ENCODE measurements around the gene MGAT3.

MGAT3 gene

DNA sequence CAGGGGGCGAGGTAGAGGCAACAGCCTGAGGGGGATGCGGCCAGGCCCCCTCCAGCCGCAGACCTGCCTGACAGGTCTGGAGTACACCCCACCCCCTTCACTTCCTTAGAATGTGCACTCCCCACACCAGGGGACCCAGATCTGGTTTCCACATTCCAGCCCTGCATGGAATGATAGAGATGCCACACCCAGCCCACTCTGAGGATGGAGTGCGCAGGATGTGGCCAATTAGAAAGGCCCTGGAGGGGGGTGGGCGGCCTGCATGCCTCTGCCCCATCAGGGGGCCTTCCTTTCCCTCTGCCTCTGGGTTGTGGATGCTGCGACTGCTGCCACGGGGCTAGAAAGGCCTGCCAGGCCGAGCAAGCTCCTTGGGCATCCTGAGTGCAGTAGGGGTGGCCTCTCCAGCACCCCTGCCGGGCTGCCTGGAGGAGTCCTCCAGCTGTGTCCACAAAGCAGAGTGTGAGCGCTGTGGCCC lies 28.2 kb upstream of the MGAT3 start:
- peak; percentile 90 for DNase-seq

DNA sequence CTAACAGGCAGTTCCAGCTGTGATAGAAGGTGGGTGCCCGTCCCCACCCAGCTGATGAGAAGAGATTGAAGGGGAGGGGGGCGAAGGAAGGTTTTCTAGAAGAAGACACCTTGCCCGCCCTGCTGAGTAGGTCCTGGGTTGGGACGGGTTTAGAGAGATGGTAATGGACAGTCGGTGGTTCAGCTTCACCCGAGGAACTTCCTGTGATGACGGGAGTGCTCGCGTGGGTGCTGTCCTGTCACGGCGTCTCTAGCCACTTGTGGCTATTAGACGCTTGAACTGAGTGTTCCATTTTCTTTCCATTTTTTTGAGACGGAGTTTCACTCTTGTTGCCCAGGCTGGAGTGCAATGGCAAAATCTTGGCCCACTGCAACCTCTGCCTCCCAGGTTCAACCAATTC lies 27.6 kb upstream of the MGAT3 start:
- no peak for DNase-seq

DNA sequence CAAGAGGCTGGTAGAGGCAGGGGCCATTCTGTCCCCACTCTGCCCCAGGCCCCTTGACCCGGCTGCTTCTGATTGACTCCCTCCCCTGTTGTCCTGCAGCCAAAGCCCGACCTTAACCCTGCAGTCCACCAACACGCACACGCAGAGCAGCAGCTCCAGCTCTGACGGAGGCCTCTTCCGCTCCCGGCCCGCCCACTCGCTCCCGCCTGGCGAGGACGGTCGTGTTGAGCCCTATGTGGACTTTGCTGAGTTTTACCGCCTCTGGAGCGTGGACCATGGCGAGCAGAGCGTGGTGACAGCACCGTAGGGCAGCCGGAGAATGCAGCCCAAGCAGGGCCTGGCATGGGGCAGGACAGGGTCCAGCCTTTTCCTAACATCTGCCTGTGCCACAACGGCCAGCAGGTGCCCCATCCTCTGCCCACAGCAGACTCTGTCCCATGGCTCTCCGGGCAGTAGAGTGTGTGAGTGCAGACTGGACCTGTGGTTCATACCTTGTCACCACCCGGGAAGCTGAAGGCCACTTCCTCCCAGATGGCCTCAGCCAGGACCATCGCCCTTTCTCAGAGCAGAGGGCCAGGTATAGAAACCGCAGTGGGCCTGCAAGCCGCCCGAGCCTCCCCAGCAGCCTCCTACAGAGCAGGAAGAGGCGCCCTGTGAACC lies 26.8 kb upstream of the MGAT3 start:
- DNase-seq: no peak

DNA sequence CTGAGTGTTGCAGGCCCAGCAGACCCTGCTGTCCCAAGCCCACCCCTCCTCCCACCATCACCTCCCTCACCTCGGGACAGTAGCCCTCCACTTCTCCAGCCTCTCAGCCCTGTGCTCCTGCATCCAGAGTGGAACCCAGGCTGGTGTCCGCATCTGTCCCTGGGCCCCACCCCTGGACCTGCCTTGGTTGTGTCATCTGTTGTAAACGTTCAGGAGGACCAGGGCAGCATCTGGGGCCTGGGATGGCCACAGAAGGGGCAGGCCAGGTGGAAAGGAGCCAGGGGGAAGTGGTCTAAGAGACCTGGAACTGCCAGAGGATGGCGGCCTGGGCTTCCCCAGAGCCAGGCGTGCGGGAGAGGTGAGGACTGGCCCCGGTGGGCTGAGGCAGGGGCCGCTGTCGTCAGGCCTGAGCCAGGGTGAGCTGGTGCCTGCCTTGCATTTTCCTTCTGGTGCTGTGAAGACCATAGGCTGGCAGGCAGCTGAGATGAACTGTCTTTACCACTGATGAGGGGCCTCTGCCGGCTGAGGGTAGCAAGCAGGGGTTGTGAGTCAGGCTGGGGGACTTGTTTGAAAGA lies 26.1 kb upstream of the MGAT3 start:
- no peak for DNase-seq

DNA sequence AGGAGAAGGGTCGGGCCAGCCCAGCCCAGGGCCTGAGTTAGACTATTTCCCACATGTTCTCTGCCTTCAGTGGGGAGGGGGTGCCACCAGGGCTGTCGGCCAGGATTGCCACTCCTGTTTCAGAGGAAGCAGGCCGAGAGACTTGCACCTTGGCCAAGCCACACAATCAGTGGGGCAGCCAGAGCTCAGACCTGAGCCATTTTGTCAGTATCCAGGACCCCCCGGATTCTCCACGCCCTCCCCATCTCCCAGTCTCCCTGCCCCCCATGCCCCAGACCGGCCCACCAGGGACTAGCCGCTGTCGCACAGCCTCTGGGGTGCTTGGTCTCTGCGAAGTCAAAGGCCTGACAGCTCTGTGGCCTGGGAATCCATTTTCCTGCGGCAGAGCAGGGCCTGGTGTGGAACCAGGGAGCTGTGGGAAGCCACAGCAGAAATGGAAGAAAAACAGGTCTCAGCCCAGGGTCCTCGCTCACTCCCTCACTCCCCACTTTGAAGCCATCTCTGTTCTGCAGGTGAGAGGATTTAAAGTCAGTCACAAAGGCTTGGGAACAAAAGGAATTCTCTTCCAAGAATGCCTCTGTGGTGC lies 25.5 kb upstream of the MGAT3 start:
- no peak for DNase-seq

DNA sequence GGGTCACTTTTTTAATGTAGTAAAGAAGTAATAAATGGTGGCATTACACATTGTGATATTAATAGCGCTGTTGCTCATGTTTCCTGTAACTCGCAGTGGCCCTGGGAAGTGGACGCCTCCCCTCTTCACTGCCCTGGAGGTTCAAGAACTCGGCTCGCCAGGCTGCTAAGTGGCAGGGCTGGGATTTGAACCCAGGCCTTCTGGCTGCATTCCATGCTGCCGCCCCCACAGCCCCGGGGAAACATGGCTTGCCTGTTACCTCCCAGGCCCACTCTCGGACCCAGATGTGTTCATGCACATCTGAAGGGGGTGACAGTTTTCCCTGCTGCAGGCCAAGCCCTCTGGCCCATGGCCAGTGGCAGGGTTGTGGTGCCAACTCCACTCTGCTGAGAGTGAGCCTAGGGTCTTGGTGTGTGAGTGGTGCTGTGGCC lies 25.0 kb upstream of the MGAT3 start:
- peak; percentile 60 for DNase-seq

DNA sequence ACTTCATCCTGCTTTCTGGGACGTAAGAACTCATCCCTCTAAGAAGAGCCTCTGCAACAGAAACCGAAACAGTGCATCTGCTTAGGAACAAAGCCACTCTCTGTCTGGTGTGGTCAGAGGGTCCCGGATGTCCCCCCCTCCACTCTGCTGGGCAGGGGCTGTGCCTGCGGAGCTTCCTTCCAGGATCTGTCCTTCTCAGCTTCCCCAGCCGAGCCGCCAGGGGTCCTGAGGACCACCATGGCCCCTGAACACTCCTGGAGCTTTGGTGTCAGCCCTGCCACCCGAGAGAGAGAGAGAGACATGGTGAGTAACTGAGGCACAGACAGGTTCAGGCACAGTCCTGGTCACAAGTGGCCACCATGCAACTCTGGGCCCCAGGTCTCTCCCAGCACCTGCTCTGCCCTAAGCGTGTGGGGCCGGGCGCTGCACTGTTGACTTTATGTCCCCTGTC lies 24.4 kb upstream of the MGAT3 start:
- no peak for DNase-seq

DNA sequence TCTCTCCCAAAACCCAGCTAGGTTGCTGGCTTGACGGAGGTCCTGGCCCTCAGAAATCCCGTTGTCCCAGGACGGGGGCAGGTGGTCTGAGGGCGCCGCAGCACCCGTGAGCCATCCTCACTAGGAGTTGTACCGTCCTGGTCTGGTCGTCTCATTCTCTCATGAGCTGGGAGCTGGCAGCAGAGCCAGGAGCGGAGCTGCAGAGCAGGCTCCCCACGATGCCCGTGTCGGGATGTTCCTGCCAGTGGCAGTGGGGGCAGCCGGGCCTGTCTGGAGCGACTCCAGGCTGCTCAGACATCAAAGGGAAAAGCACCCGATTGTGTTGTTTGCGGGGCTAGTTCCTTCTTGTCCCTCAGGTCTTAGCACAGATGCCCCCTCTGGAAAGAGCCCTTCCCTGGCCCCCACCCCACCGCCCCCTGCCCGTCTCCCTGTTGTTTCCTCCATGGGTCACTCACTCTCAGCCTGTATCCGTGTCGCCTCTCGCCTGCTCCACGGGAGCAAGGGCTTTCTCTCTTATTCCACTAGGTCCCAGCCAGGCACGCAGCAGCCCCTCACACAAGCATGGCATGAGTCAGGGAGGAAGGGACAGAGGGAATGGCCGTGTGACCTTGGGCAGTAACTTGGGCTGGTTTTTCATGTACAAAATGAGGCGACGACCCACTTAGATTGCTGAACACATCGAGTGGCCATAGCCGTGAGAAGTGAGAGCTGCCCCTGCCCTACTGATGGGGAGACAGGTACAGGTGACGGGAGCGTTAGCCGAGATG lies 23.2 kb upstream of the MGAT3 start:
- no peak for DNase-seq

DNA sequence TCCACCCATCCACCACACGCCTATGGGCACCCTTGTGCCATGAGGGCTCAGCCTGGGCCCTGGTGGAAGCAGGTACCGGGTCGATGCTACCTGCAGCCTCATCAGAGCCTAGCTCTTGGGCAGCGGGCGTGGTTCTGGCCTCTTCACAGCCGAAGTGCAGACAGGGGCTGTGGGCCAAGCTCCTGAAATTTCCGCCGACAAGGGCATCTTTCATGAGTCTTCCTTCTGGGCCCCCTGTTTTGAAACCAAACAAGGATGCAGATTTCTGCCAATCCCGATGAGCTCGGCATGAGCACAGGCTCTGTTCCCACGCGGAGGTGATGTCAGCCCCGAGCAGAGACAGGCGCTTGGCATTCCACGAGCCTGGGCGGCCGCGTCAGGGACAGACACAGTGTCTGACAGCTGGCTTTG lies 22.6 kb upstream of the MGAT3 start:
- no peak for DNase-seq

DNA sequence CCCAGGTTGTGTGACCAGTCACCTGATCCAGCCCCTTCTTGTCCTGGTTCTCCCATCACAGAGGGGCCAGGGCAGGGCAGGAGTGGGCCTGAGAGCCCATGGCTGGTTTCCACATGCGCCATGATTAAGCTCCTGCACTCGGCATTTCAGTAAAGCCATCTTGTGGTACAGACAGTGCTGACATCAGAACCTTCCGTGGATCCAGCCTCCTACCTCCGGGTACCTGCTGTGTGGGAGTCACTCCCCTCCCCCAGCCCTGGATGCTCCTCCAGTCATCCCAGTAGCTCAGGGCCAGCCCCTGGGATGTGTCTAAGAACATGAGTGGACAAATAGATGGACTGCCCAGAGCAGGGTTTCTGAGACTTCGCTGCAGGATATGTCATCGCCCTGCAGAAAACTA lies 22.1 kb upstream of the MGAT3 start:
- no peak for DNase-seq

DNA sequence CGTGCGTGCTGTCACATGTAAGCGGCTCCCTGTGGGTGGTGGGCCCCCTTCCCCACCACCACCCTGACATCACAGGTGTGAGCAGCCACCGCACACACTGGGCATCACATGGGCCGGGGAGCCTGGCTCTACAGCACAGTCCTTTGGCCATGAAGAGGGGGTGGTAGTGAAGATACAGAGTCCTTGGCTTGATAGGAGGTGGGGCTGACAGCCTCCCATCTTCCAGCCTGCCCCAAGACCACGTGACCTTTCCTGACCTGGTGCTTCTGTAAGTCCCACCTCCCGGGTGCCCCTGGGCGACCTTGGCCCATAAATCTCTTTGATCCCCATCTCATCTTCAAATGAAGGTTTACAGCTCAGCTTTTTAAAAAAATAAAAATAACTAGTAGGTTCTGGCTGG lies 21.2 kb upstream of the MGAT3 start:
- DNase-seq: no peak

DNA sequence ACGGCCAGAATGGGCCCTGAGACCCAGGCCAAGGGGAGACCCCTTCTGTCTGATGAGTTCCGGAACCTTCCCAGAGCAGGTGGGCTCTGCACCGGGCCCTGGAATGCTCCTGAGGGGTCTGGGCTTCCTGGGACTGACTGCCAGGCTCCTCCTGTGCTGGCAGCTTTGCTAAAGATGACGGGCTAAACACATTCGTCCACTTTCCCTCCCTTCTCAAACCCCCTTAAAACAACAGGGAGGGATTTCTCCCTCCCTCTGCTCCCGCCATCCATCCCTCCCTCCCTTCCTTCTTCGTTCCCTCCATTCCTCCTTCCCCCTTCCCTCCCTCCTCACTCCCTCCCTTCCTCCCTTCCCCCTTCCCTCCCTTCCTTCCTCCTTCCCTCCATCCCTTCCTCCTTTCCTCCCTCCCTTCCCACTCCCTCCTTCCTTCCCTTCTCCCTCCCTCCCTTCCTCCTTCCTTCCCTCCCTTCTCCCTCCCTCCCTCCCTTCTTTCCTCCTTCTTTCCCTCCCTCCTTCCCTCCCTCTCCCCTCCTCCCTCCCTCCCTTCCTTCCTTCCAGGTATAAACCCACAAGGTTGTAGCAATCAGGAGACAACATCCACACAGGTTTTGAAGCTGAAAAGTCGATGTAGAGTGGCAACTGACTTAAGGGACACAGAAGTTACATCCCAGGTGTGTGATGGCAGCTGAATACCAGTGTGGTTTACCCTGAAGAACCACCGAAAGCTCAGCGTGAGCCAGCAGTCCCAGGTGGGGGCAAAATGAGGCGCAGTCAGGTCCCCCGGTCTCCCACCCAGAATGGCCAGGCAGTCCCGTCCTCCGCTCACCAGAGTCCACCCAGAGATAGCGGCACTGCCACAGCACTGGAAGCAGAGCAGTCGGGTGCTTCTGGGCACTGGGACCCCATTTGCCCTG lies 18.8 kb upstream of the MGAT3 start:
- no peak for DNase-seq

DNA sequence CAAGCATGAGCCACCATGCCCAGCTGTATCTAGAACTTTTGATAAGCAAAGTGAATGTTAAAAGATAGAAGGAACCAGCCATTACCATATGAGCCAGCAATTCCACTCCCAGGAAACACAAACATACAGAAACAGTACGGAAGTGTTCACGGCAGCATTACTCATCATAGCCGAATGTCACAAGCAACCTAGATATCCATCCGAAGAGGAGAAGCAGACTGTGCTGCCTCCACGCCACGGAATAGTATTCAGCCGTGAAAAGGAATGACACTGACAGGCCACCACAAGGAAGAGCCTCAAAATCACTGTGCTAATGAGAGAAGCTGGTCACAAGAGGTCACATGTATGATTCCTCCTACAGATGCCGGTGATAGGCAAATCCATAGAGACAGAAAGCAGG lies 17.6 kb upstream of the MGAT3 start:
- DNase-seq: peak; percentile 64

DNA sequence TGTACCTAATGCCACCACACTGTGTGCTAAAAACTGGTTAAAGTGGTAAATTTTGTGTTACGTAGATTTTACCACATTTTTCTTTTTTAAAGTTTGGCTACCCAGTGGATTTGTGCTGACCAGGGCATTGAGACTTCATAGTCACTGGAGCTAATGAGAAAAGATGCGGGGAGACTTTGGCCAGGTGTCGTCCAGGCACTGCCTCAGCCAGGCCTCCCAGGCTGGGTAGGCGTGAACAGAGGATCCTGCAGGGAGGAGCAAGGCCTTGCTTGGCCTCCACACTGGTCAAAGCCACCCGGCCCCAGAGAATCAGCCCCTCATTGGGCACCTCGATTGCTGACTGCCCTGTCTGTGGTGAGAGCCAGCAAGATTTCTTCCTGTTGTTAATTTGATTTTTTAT lies 13.4 kb upstream of the MGAT3 start:
- no peak for DNase-seq

DNA sequence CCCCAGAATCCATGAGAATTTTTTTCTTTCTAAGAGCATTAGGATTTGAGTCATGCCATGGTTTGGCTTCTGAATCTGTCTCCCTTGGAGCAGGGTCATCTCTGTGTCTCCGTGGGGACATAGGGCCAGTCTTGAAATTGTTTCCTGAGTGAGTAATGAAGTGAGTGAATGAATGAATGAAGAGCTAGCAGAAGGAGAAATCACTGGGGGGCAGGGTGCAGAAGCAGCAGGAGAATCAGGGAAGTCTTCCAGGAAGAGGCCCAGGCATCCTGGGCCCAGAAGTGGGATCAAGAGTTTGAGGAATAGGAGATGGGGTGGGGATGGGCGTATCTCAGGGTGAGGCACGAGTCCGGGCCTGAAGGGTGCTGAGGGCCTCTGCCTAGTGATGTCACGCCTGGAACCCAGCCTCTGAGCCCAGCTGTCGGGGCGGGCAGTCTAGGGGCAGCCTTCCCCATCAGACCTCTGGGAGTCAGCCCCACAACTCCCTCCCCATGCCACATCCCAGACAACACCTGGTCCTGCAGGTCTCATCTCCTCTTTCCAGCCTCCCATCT lies 12.5 kb upstream of the MGAT3 start:
- DNase-seq: peak; percentile 29

DNA sequence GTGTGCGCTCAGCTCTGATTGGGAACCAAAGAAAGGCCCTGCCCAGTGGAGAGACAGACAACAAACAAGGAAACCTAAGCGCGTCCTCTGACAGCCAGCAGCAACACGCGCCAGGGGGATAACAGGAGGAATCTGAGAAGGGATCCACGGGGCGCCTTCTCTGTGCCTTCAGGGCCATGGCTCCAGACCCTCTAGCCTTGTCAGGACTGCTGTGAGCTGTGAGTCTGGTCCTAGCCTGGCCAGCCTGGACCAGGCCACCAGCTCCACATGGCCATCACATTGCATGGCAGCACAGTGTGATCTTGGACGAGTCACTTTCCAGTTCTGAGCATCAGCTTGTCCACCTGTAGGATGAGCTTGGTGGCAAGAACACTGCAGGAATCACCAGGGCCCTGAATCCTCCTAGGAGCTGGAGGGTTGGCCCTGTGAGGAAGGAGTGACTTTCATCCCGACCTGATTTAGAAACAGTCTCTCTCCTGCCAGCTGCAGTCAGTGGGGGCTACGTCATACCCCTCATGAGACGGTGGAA lies 11.8 kb upstream of the MGAT3 start:
- no peak for DNase-seq

DNA sequence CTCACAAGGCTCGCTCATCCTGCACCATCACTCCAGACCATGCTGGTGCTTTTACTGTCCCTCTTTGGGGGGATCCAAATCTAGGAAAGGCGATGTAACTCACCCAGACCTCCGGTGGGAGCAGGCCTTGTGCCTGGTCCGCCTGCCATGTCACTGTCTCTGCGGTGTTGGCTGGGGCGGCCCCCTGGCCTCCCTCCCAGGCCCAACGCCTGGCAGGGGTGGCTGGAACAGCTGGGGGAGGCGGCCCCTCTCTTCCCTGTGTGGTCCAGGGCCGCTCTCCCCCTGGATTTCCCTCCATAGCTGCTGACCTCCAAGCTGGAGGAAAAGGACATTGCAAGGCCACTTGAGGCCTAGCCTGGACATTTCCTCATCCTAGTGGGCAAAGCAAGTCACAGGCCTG lies 11.1 kb upstream of the MGAT3 start:
- no peak for DNase-seq

DNA sequence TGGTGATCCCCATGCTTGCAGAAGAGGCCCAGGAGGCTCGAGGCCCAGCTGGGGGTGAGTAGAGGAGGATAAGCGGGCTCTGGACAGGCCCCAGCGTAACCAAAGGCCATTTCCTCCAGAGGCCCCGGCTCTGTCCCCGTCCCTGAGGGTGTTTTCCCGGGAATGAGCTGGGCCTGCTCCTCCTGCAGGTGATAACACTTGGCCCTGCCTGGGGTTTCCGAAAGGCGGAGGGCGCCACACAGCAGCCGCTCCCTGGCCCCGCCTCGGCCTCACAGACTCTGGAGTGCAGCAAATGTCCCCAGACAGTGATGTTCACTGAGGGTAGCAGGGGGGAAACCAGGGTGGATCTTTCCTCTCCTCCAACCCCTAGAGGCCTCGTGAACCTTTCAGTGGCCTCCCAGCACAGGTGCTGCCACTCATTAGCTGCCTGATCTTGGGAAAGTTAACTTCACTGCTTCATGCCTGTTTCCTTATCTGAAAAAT lies 10.5 kb upstream of the MGAT3 start:
- DNase-seq: no peak

DNA sequence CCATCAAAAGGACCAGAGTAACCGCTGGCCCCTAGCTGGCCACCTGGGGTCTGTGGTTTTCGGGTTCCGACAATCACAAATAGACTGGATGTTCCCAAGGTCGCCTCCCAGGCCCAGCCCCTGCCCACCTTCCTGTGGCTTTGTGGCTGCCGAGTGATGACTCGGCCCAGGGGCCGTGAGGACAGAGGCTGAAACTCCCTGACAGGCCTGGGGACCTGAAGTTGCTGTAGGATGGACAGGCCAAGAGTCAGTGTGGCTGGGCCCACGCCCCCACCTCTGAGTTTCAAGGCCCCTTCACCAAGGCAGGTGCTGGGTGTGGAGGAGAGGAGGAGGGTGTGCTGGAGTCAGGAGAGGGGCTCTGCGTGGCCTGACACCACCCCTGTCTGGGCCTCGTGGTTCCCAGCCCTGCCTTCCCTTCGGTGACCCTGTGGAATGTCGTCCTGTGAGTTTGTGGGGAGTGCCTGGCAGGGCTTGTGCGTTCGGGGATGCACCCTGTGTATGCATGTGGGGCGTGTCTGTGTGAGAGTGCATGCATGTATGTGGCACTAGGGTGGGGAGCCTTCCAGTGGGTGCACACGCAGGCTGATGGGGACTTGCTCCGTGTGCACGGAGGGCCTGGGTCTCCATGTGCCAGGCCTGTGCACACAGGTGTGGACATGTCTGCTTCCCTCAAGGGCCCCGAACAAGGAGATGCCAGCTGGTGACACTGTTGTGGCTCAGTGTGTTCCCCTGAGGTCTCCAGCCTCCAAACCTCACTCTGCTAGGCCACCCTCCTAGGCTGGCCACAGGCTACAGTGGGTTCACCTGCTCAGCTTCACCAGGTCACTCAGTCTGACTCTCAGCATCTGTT lies 8.4 kb upstream of the MGAT3 start:
- DNase-seq: no peak

DNA sequence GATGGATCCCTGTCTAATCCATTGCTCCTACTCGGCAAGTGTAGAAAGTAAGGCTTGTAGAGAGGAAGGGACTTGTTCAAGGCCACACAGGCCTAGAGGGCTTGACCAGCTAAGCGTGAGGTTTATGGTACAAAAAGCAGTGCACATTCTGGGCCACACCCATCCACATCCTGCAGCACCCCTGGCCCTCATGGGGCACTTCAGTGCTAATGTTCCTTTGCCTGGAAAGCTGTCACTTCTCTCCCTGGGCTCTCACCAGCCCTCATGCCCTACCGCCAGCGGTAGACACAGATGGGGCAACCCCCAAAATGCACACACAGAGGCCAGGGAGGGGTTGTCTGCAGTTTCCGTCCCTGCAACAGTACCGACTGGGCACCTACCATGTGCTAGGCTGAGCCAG lies 7.1 kb upstream of the MGAT3 start:
- no peak for DNase-seq
